Adrenal gland (tissue), 5 donors: ENCODE data around the gene KLB.
"Not testable (repeated sequence)": the region's sequence is repeated elsewhere in the genome, so short reads cannot be mapped to it uniquely, and the experiment has no call there.

Experiments
- CTCF ChIP-seq, 6 experiments: fragments of 450-650 bp in 4 of 6; fragments of 200-600 bp in 2 of 6; sonication (generic) in 1 of 6; IDR thresholded peaks; 1 replicate in 5 of 6; 2 replicates in 1 of 6; pipeline versions ENCODE4 v1.5.1 to v1.8.0; 2016 to 2021; ENCODE audit warnings: antibody characterized with exemption in 6 of 6, mild to moderate bottlenecking in 2 of 6, moderate library complexity in 1 of 6
- POLR2A ChIP-seq, 2 donors: fragments of 450-650 bp; IDR thresholded peaks; one replicate each; pipeline ENCODE4 v1.6.1; 2017; ENCODE audit warnings: antibody characterized with exemption in 2 of 2, mild to moderate bottlenecking in 2 of 2, moderate library complexity in 1 of 2
- donor health status: DM: no; HTN: no; CAD: no.

GRCh38 chr4:39360611-39361010 lies 46.1 kb upstream of the KLB start:
- not testable (repeated sequence) for TF ChIP-seq CTCF, POLR2A (IDR thresholded peaks at IDR 0.05)
